Uterus (tissue), 2 donors: ENCODE data around the gene TRIP11.

Source experiments
- CTCF ChIP-seq, 4 experiments: fragments of 200-600 bp in 2 of 4; fragments of 450-650 bp in 2 of 4; sonication (generic) in 2 of 4; IDR thresholded peaks; one replicate each; pipeline ENCODE4 v1.5.1; 2016 to 2019; ENCODE audit warnings: antibody characterized with exemption in 4 of 4, mild to moderate bottlenecking in 2 of 4, moderate library complexity in 1 of 4
- POLR2A ChIP-seq, 2 donors: fragments of 450-650 bp; IDR thresholded peaks; one replicate each; pipeline ENCODE4 v1.6.1; 2016; ENCODE audit warnings: antibody characterized with exemption in 2 of 2, mild to moderate bottlenecking in 1 of 2, moderate library complexity in 1 of 2

- TF ChIP-seq POLR2A (IDR thresholded peaks at IDR 0.05) (no peak), CTCF (IDR thresholded peaks at IDR 0.05) (no peak)
Measured at GRCh38 chr14:92041203-92041602, 1.3 kb upstream of the TRIP11 start.
